RWPE2 (cell line): ENCODE data around the gene SGMS1.

Source experiments
- ATAC-seq: fragments of 200-7000 bp; cut with Tn5 transposase; 3 replicates; pipeline ENCODE4 v1.9.1; 2021; ENCODE audit warnings: low read depth
- DNase-seq: peaks from one replicate; pipeline ENCODE4 v3.0.0-alpha.2; 2020; ENCODE audit warnings: low spot score
- H3K27ac ChIP-seq: fragments of 450-650 bp; 2 replicates; pipeline ENCODE4 v1.5.1; 2017; ENCODE audit warnings: mild to moderate bottlenecking; ENCODE audit not compliant: poor library complexity, severe bottlenecking
- H3K27me3 ChIP-seq: fragments of 250-450 bp; sonication (Bioruptor Pico); 2 replicates; pipeline ENCODE4 v1.5.1; 2021; ENCODE audit warnings: mild to moderate bottlenecking, moderate library complexity; ENCODE audit not compliant: insufficient read depth, poor library complexity, severe bottlenecking
- H3K36me3 ChIP-seq: fragments of 250-450 bp; sonication (Bioruptor Pico); 2 replicates; pipeline ENCODE4 v1.5.1; 2020; ENCODE audit warnings: low read depth, mild to moderate bottlenecking, moderate library complexity
- H3K4me1 ChIP-seq: fragments of 250-450 bp; sonication (Bioruptor Pico); 2 replicates; pipeline ENCODE4 v1.5.1; 2021; ENCODE audit warnings: mild to moderate bottlenecking, moderate library complexity; ENCODE audit not compliant: insufficient read depth, poor library complexity, severe bottlenecking
- H3K4me3 ChIP-seq: fragments of 250-450 bp; sonication (Bioruptor Pico); 2 replicates; pipeline ENCODE4 v1.5.1; 2021; ENCODE audit warnings: mild to moderate bottlenecking, moderate library complexity; ENCODE audit not compliant: severe bottlenecking
- H3K9me3 ChIP-seq: fragments of 250-450 bp; sonication (Bioruptor Pico); 2 replicates; pipeline ENCODE4 v1.5.1; 2021; ENCODE audit warnings: mild to moderate bottlenecking, moderate library complexity; ENCODE audit not compliant: severe bottlenecking
- CTCF ChIP-seq: fragments of 450-650 bp; IDR thresholded peaks from one replicate; pipeline ENCODE4 v1.5.1; 2017; ENCODE audit warnings: mild to moderate bottlenecking, moderate library complexity; ENCODE audit not compliant: poor library complexity, severe bottlenecking

SGMS1 gene

GRCh38 chr10:50405723-50406122 is 218.0 kb downstream of the SGMS1 start:
- no peaks in the 10 kb centered on the region for H3K27me3 ChIP-seq
- H3K27ac ChIP-seq = no peak overlapping the region
- H3K4me3 ChIP-seq = no peak overlapping the region
- no peak; the same call in 2 of the 3 replicates for ATAC-seq
- peaks cover 61% of the 10 kb centered on the region for H3K4me1 ChIP-seq
- no peaks in the 10 kb centered on the region for H3K36me3 ChIP-seq
- H3K9me3 ChIP-seq = peaks cover 3% of the 10 kb centered on the region
- TF ChIP-seq CTCF = no peak
- no peak for DNase-seq

GRCh38 chr10:50404021-50404773 is 219.6 kb downstream of the SGMS1 start:
- no peak for TF ChIP-seq CTCF
- Histone ChIP-seq H3K9me3 (peaks cover 3% of the 10 kb centered on the region), H3K27ac (peak overlapping the region; percentile 82), H3K36me3 (no peaks in the 10 kb centered on the region), H3K4me1 (peaks cover 51% of the 10 kb centered on the region), H3K27me3 (no peaks in the 10 kb centered on the region), H3K4me3 (no peak overlapping the region)
- no peak; the same call in 2 of the 3 replicates for ATAC-seq
- no peak for DNase-seq

GRCh38 chr10:50403074-50403473 is 220.7 kb downstream of the SGMS1 start:
- DNase-seq = no peak
- Histone ChIP-seq H3K4me1 (peaks cover 55% of the 10 kb centered on the region), H3K4me3 (no peak overlapping the region), H3K27ac (peak overlapping the region; percentile 82), H3K27me3 (no peaks in the 10 kb centered on the region), H3K36me3 (no peaks in the 10 kb centered on the region), H3K9me3 (peaks cover 3% of the 10 kb centered on the region)
- TF ChIP-seq CTCF = no peak
- ATAC-seq = peak; percentile 50

- Histone ChIP-seq H3K4me1 (peaks cover 49% of the 10 kb centered on the region), H3K36me3 (no peaks in the 10 kb centered on the region), H3K9me3 (peaks cover 3% of the 10 kb centered on the region), H3K27ac (peak overlapping the region; percentile 82), H3K27me3 (no peaks in the 10 kb centered on the region), H3K4me3 (no peak overlapping the region)
- no peak for TF ChIP-seq CTCF
- peak; percentile 41; the same call in 2 of the 3 replicates for ATAC-seq
- DNase-seq = no peak
These were observed 221.3 kb downstream of the SGMS1 start for GRCh38 chr10:50402466-50402865.

- TF ChIP-seq CTCF = no peak
- H3K4me3 ChIP-seq = no peak overlapping the region
- H3K27me3 ChIP-seq = no peaks in the 10 kb centered on the region
- H3K4me1 ChIP-seq = peaks cover 57% of the 10 kb centered on the region
- H3K36me3 ChIP-seq = no peaks in the 10 kb centered on the region
- no peak overlapping the region for H3K27ac ChIP-seq
- DNase-seq (no peak), ATAC-seq (no peak)
- no peaks in the 10 kb centered on the region for H3K9me3 ChIP-seq
These were observed 223.1 kb downstream of the SGMS1 start for GRCh38 chr10:50400694-50401093.
